ENCODE measurements around the gene USF2.

The USF2 gene

GRCh38 chr19:35322014-35322413 is 53.3 kb downstream of the USF2 start:
- DNase-seq, result no peak

GRCh38 chr19:35327642-35328041 is 58.9 kb downstream of the USF2 start:
- DNase-seq, result no peak

- DNase-seq, result no peak
These were observed 60.1 kb downstream of the USF2 start, which contains the start of gene CD22 for GRCh38 chr19:35328851-35329285. CD22 (plus strand) TSS chr19:35329187; CDS start chr19:35332041, 2,854 bp downstream.

- no peak for DNase-seq
These were observed 60.6 kb downstream of the USF2 start for GRCh38 chr19:35329323-35329722.
